Measurements from ENCODE around the gene SMG6.

SMG6 gene

GRCh38 chr17:2198927-2199326, 104.7 kb downstream of the SMG6 start:
- TF ChIP-seq GATA3 (IDR thresholded peaks at IDR 0.05; ENCODE audit: low read depth, low read length): no peak

GRCh38 chr17:2197271-2197670, 106.3 kb downstream of the SMG6 start:
- TF ChIP-seq GATA3 (IDR thresholded peaks at IDR 0.05; ENCODE audit: low read depth, low read length): no peak
- no peak for TF ChIP-seq GATA2 (IDR thresholded peaks at IDR 0.05; ENCODE audit: low read depth, low read length)

GRCh38 chr17:2195729-2196128, 107.9 kb downstream of the SMG6 start:
- TF ChIP-seq GATA2 (IDR thresholded peaks at IDR 0.05; ENCODE audit: low read depth, low read length): no peak

GRCh38 chr17:2194889-2195335, 108.7 kb downstream of the SMG6 start:
- TF ChIP-seq GATA3 (IDR thresholded peaks at IDR 0.05; ENCODE audit: low read depth, low read length): no peak
- TF ChIP-seq GATA2 (IDR thresholded peaks at IDR 0.05; ENCODE audit: low read depth, low read length): no peak

GRCh38 chr17:2192367-2193057, 111.1 kb downstream of the SMG6 start:
- TF ChIP-seq GATA3 (IDR thresholded peaks at IDR 0.05; ENCODE audit: low read depth, low read length): no peak
- TF ChIP-seq GATA2 (IDR thresholded peaks at IDR 0.05; ENCODE audit: low read depth, low read length): no peak

GRCh38 chr17:2191785-2192184, 111.8 kb downstream of the SMG6 start:
- no peak for TF ChIP-seq GATA3 (IDR thresholded peaks at IDR 0.05; ENCODE audit: low read depth, low read length)
- TF ChIP-seq GATA2 (IDR thresholded peaks at IDR 0.05; ENCODE audit: low read depth, low read length): no peak

- TF ChIP-seq GATA3 (IDR thresholded peaks at IDR 0.05; ENCODE audit: low read depth, low read length) (no peak), GATA2 (IDR thresholded peaks at IDR 0.05; ENCODE audit: low read depth, low read length) (no peak)
These were observed 112.4 kb downstream of the SMG6 start for GRCh38 chr17:2191227-2191626.

- TF ChIP-seq GATA2 (IDR thresholded peaks at IDR 0.05; ENCODE audit: low read depth, low read length): no peak
These were observed 113.6 kb downstream of the SMG6 start for GRCh38 chr17:2190014-2190413.

GRCh38 chr17:2188971-2189630, 114.5 kb downstream of the SMG6 start:
- no peak for TF ChIP-seq GATA3 (IDR thresholded peaks at IDR 0.05; ENCODE audit: low read depth, low read length)
- no peak for TF ChIP-seq GATA2 (IDR thresholded peaks at IDR 0.05; ENCODE audit: low read depth, low read length)

- TF ChIP-seq GATA2 (IDR thresholded peaks at IDR 0.05; ENCODE audit: low read depth, low read length) (no peak), GATA3 (IDR thresholded peaks at IDR 0.05; ENCODE audit: low read depth, low read length) (no peak)
These were observed 115.8 kb downstream of the SMG6 start for GRCh38 chr17:2187758-2188157.

- TF ChIP-seq GATA3 (IDR thresholded peaks at IDR 0.05; ENCODE audit: low read depth, low read length) (no peak), GATA2 (IDR thresholded peaks at IDR 0.05; ENCODE audit: low read depth, low read length) (no peak)
These were observed 116.6 kb downstream of the SMG6 start for GRCh38 chr17:2186937-2187336.

- peak; percentile 86 for TF ChIP-seq GATA2 (IDR thresholded peaks at IDR 0.05; ENCODE audit: low read depth, low read length)
- TF ChIP-seq GATA3 (IDR thresholded peaks at IDR 0.05; ENCODE audit: low read depth, low read length): peak; percentile 85
These were observed 118.3 kb downstream of the SMG6 start for GRCh38 chr17:2184993-2185931.

- no peak for TF ChIP-seq GATA2 (IDR thresholded peaks at IDR 0.05; ENCODE audit: low read depth, low read length)
- no peak for TF ChIP-seq GATA3 (IDR thresholded peaks at IDR 0.05; ENCODE audit: low read depth, low read length)
These were observed 120.2 kb downstream of the SMG6 start for GRCh38 chr17:2183346-2183745.

GRCh38 chr17:2181897-2182448, 121.6 kb downstream of the SMG6 start:
- TF ChIP-seq GATA2 (IDR thresholded peaks at IDR 0.05; ENCODE audit: low read depth, low read length) (no peak), GATA3 (IDR thresholded peaks at IDR 0.05; ENCODE audit: low read depth, low read length) (no peak)

All from SH-SY5Y (cell line).